ENCODE measurements around the gene GAB4. TPM values are rescaled to one million over a fixed set of nuclear protein-coding genes. Genes with fewer than 3 reads are reported as not detected.

Gene GAB4, protein sequence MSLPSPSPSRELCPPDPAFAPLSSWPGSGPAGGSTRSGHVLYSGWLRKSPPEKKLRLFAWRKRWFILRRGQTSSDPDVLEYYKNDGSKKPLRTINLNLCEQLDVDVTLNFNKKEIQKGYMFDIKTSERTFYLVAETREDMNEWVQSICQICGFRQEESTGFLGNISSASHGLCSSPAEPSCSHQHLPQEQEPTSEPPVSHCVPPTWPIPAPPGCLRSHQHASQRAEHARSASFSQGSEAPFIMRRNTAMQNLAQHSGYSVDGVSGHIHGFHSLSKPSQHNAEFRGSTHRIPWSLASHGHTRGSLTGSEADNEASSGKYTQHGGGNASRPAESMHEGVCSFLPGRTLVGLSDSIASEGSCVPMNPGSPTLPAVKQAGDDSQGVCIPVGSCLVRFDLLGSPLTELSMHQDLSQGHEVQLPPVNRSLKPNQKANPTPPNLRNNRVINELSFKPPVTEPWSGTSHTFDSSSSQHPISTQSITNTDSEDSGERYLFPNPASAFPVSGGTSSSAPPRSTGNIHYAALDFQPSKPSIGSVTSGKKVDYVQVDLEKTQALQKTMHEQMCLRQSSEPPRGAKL
- total RNA-seq, result not detected
- polyA plus RNA-seq (2013, experiment 1 of 2), result not detected
- 0.05 TPM for polyA plus RNA-seq (2013, experiment 2 of 2)
- 0 to 0.40 (median 0) reads per million in 172 experiments for total RNA-seq

DNA sequence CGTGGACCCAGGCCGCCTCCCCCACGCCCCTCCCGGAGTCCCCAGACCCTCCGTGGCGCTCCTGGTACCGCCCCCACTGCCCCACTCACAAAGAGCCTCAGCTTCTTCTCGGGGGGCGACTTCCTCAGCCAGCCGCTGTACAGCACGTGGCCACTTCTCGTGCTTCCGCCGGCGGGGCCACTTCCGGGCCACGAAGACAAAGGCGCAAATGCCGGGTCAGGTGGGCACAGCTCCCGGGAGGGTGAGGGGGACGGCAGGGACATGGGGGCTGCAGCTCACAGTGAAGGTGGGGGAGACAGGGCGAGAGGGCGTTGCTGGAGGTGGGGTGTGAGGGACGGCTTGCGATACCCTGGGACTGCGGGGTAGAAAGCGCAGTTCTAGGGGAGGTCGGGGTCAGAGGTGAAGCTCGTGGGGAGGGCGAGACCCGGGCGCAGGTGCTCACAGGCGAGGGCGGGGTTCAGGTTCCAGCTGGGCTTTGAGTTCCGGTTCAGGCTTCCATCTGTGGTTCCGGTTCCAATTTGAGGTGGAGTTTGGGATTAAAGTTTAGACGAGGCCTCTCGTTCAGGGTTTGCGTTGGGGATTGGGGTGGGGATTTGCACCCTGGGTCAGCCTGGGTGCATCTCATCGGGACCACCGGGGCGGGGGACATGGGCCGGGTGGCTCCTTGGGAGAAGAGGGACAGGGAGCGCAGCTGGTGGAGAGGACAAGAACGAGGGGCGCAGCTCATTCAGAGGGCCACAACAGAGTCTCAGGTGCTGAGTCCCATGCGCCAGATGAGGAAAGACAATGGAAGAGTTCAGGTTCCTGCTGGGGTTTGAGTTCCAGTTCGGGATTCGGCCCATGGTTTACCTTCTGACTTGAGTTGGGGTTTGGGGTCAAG lies at the start of gene GAB4:
Gene GAB4 (minus strand): TSS at position 371 of the 880 bp plus-strand sequence. CDS start 108 bp downstream, at position 263.
- CTCF ChIA-PET, result no interaction called here
- ATAC-seq (ENCODE audit: poor library complexity) (no peak), DNase-seq (no peak)
- H3K4me3 ChIP-seq (ENCODE audit: low read length), result no peak within 1 kb of the TSS
- POLR2A ChIA-PET, result no interaction called here
- intact Hi-C loops (cut with DNase I, micrococcal nuclease), result loop anchor here in 1 of 2 experiments (10.0 kb wide), 1 partner anchor 63 kb away; no protein-coding TSS in a partner anchor
- Mint-ChIP-seq H3K4me1 (ENCODE audit: low read depth) (no peaks in the 10 kb centered on the region), H3K9me3 (peaks cover 9% of the 10 kb centered on the region), H3K4me3 (no peak within 1 kb of the TSS), H3K27me3 (peaks cover 86% of the 10 kb centered on the region), H3K36me3 (ENCODE audit: low read depth) (no peaks in the 10 kb centered on the region), H3K27ac (no peak within 1 kb of the TSS)
- no peak within 1 kb of the TSS for H3K27ac ChIP-seq (ENCODE audit: low read depth in 1 of 2, low read length in 2 of 2)
- H3K4me1 ChIP-seq (ENCODE audit: insufficient read depth, low read length), result no peaks in the 10 kb centered on the region
- peaks cover 0 to 14% of the 10 kb centered on the region in 2 experiments for H3K9me3 ChIP-seq (ENCODE audit: control insufficient read depth in 1 of 2, insufficient read depth in 1 of 2, low read length in 2 of 2)
- H3K36me3 ChIP-seq (ENCODE audit: insufficient read depth, low read length), result no peaks in the 10 kb centered on the region
- TF ChIP-seq CTCF (IDR thresholded peaks at IDR 0.05), result no peak
- H3K27me3 ChIP-seq (ENCODE audit: control insufficient read depth in 1 of 2, insufficient read depth in 2 of 2, low read length in 2 of 2), result peaks cover 12 to 18% of the 10 kb centered on the region in 2 experiments

GRCh38 chr22:17056807-17057206 lies 48.8 kb upstream of the GAB4 start:
- H3K4me1 Mint-ChIP-seq (ENCODE audit: low read depth), result no peaks in the 10 kb centered on the region
- no peaks in the 10 kb centered on the region for H3K9me3 Mint-ChIP-seq
- H3K27me3 Mint-ChIP-seq, result no peaks in the 10 kb centered on the region
- Histone ChIP-seq H3K27me3 (ENCODE audit: control insufficient read depth in 1 of 2, insufficient read depth in 2 of 2, low read length in 2 of 2) (peaks cover 0 to 3% of the 10 kb centered on the region in 2 experiments), H3K27ac (ENCODE audit: low read depth in 1 of 2, low read length in 2 of 2) (no peak overlapping the region), H3K9me3 (ENCODE audit: control insufficient read depth in 1 of 2, insufficient read depth in 1 of 2, low read length in 2 of 2) (no peaks in the 10 kb centered on the region), H3K36me3 (ENCODE audit: insufficient read depth, low read length) (no peaks in the 10 kb centered on the region), H3K4me3 (ENCODE audit: low read length) (no peak overlapping the region), H3K4me1 (ENCODE audit: insufficient read depth, low read length) (peaks cover 5% of the 10 kb centered on the region)
- no peak for DNase-seq
- ChIA-PET CTCF (no interaction called here), POLR2A (no interaction called here)
- no peak overlapping the region for H3K27ac Mint-ChIP-seq
- intact Hi-C loops (cut with DNase I, micrococcal nuclease), result no loop called here
- no peak overlapping the region for H3K4me3 Mint-ChIP-seq
- TF ChIP-seq CTCF (IDR thresholded peaks at IDR 0.05), result no peak
- no peak for ATAC-seq (ENCODE audit: poor library complexity)
- H3K36me3 Mint-ChIP-seq (ENCODE audit: low read depth), result no peaks in the 10 kb centered on the region

DNA sequence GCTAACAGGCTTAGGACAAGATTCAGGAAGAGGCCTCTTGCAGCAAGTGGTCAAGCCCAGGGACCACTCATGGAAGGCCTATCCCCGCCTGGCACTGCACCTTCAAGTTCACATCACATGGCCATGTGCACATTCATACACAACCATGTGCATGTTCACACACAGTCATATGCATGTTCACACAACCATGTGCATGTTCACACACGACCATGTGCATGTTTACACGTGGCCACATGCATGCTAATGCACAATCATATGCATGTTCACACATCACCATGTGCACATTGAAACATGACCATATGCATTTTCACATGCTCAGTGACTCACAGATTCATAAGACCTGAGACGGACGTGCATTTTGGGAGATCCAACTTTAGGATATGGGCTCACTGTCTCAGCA lies 48.0 kb upstream of the GAB4 start:
- H3K27me3 Mint-ChIP-seq, result no peaks in the 10 kb centered on the region
- Histone ChIP-seq H3K4me1 (ENCODE audit: insufficient read depth, low read length) (peaks cover 5% of the 10 kb centered on the region), H3K27me3 (ENCODE audit: control insufficient read depth in 1 of 2, insufficient read depth in 2 of 2, low read length in 2 of 2) (peaks cover 0 to under 1% of the 10 kb centered on the region in 2 experiments), H3K4me3 (ENCODE audit: low read length) (no peak overlapping the region), H3K9me3 (ENCODE audit: control insufficient read depth in 1 of 2, insufficient read depth in 1 of 2, low read length in 2 of 2) (no peaks in the 10 kb centered on the region), H3K27ac (ENCODE audit: low read depth in 1 of 2, low read length in 2 of 2) (no peak overlapping the region), H3K36me3 (ENCODE audit: insufficient read depth, low read length) (no peaks in the 10 kb centered on the region)
- DNase-seq, result no peak
- no peaks in the 10 kb centered on the region for H3K36me3 Mint-ChIP-seq (ENCODE audit: low read depth)
- H3K4me1 Mint-ChIP-seq (ENCODE audit: low read depth), result no peaks in the 10 kb centered on the region
- ATAC-seq (ENCODE audit: poor library complexity), result no peak
- ChIA-PET CTCF (no interaction called here), POLR2A (no interaction called here)
- intact Hi-C loops (cut with DNase I, micrococcal nuclease), result no loop called here
- no peaks in the 10 kb centered on the region for H3K9me3 Mint-ChIP-seq
- no peak overlapping the region for H3K27ac Mint-ChIP-seq
- no peak for TF ChIP-seq CTCF (IDR thresholded peaks at IDR 0.05)
- no peak overlapping the region for H3K4me3 Mint-ChIP-seq
